CD4-positive, alpha-beta T cell treated with Interleukin-4 for 4 hours (primary cell): ENCODE results near the gene SND1.
"Not testable (repeated sequence)": the region's sequence is repeated elsewhere in the genome, so short reads cannot be mapped to it uniquely, and the experiment has no call there.

Source experiments
- DNase-seq: peaks from one replicate; pipeline ENCODE4 v3.0.0-alpha.2; 2020

The SND1 gene

DNA sequence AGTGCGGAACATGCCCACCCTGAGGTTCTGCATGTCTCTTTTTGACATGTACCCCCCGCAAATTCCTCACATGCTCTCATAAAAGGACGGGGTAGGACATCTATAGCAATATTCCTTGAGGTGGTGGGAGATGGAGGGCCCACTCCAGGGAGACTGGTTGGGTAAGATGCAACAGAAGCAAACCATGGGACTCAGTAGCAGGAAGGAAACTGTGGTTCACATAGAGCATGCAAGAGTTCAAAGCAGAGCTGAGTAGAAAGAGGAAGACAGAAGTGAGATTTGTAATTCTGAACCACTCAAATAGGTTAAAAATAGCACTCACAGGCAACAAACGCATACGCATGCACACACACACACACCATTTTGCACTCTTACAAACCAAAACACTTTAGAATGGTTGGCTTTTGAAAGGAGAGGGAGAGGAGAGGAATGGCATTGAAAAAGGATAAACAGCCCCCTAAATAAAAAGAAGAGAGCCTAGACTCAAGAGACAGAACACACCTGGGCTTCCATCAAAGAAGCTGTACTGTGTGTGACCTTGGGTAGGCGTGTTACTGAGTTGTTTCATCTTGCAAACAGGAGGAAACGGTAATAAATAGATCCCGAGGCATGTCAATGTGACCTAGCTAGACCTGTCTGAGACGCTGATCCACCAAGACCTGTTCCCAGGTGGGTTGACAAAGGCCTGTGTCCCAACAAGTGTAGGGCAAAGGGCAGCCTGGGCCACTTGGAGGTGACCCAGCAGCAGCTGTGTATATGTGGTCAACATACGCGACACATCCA lies 456.8 kb downstream of the SND1 start:
- DNase-seq, result peak; percentile 33

DNA sequence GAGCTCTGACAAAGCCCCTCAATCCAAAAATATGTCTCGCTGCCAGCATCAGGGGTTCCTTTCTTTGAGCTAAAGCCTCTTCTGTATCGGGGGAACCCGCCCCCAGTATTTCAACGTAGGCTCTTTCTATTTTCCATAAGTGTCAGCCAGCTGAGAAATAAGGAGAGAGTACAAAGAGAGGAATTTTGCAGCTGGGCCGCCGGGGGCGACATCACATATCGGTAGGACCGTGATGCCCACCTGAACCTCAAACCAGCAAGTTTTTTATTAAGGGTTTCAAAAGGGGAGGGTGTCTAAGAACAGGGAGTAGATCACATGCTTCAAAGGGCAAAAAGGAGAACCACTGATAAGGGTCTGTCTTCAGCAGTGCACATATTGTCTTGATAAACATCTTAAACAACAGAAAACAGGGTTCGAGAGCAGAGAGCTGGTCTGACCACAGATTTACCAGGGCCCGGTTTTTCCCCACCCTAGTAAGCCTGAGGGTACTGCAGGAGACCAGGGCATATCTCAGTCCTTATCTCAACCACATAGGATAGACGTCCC lies 457.5 kb downstream of the SND1 start:
- DNase-seq, result not testable (repeated sequence)

DNA sequence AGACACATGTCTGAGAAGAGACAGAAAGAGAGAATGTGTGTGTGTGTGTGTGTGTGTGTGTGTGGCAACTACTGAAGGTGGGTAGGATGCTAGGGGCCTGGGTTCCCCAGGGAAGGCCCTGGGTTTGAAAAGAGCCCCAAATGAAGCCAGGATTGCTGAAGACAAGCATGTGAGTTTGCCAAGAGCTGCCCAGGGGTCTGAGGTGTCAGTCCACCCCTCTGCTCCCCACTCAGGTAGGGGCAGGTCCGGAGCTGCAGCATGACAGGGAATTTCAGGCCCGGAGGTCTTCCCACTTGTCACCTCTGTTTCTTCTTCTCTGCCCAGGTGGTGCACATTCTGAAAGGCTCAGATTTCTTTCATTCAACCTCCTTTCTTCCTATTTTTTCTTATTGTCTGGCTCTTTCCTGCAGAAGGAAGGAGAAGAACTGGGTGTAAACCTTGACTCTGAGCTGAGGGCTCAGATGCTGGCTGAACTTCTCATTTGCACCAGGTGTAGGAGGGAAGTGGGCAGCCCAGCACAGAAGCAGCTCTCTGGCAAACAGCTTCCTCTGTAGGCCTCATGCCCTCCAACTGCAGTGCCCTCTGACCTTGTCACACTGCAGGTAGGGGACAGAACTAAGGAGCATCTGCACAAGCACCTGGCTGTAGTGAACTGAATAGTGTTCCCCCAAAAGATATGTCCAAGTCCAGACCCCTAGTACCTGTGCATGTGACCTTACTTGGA lies 458.8 kb downstream of the SND1 start:
- DNase-seq, result no peak

DNA sequence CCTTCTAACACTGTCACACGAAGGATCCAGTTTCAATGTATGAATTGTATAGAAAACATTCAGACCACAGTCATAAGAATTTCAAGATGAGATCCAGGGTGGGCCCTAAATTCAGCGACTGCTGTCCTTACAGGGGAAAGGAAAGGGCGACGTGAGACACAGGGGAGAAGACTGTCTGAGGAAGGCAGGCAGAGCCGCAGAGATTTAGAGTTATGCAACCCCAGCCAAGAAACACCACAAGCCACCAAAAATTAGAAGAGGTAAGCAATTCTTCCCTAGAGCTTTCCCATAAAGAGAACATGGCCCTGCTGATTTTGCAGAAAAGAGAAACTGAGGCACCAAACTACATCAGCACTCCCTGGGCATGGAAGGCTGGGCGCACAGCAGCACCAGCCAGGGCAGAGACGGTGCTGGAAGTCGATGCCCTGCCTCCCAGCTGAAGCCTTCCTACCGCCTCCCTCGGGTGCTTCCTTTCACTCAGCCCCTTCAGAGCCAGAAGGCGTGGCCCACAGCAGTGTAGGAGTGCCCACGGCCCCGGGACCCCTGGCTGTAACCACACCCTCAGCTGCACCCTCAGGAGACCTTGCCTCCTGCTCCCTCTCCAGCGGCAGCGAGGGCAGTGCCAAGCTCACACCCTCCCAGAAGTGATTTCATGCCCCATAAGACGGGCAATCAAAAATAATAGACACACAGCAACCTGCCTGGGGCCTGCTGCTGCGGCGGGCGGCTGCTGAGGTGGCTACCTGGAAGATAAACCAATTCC lies 460.2 kb downstream of the SND1 start:
- no peak for DNase-seq

DNA sequence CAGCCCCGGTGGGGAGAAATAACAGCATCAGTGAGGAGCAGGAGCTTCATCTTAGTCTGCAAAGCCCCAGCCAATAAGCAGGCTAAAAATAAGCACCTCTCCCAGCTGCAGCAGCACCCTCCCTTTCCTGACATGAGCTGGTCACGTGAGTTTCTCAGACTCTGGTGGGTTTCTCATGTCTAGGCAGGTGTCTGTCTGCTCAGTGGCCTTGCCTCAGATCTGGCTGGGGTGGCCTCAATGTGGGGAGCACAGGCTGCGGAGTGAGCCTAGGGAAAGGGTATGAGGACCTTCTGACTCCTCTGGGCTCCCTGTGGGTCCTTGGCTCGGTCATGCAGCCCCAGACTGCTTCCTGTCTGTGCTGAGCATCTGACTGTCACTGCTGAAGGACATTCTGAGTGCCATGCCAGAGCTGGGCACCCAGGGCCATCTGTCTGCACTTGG lies 460.8 kb downstream of the SND1 start:
- no peak for DNase-seq

DNA sequence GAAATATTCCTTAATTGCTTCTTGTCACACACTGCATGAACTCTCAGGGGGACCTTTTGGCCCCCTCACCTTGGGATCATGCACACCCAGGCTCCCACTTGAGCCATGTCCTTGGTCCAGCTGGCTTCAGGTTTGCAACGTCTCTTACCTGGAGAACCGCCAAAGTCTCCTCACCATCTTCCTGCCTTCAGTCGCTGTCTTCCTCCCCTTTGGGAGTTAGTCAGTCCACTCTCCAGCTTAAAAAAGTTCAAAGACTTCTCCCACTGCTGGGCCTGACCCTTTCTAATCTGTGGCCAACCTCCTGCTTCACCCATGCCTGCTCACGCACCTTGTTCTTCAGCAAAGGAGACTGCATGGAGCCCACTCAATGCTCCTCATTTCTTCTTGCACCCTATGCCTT lies 461.8 kb downstream of the SND1 start:
- no peak for DNase-seq

DNA sequence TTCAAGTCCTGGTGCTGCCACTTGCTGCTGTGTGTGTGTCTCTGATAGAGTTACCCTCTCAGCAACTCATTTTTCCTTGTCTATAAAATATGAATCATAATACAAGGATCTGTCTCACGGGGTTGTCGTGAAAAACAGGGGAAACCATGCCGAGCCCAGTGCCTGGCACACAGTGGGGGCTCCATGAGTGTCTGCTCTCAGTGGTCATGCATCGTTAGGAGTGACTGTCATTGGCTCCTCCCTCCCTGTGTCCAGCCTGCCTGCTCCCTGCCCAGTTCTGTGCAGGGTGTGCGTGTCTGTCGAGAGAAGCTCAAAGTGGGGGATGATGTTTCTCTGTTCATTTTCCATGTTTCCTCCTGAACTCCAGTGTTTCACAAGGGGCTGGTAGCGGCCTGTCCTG lies 462.8 kb downstream of the SND1 start:
- DNase-seq, result no peak

DNA sequence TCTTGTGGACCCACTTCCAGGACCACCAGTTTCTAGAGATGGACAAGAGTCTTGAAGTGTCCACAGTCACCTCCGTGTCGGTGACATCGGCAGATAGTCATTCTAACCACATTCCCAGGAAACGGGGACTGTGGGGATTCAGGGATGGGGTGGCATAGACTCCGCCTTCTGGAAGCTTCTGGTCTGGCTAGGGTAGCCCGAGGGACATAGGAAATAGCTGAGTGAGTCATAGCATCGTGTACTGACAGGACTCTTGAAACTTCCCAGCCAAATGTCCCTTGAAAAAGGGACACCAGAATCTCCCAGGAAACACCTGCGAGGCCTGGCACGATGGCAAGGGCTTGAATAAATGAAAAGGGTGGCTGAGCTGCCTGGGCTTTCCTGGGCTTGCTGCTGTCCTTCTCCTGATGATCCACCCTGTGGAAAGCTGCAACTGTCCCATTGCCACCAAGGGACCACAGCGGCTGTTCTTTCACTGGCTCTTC lies 463.4 kb downstream of the SND1 start:
- no peak for DNase-seq

DNA sequence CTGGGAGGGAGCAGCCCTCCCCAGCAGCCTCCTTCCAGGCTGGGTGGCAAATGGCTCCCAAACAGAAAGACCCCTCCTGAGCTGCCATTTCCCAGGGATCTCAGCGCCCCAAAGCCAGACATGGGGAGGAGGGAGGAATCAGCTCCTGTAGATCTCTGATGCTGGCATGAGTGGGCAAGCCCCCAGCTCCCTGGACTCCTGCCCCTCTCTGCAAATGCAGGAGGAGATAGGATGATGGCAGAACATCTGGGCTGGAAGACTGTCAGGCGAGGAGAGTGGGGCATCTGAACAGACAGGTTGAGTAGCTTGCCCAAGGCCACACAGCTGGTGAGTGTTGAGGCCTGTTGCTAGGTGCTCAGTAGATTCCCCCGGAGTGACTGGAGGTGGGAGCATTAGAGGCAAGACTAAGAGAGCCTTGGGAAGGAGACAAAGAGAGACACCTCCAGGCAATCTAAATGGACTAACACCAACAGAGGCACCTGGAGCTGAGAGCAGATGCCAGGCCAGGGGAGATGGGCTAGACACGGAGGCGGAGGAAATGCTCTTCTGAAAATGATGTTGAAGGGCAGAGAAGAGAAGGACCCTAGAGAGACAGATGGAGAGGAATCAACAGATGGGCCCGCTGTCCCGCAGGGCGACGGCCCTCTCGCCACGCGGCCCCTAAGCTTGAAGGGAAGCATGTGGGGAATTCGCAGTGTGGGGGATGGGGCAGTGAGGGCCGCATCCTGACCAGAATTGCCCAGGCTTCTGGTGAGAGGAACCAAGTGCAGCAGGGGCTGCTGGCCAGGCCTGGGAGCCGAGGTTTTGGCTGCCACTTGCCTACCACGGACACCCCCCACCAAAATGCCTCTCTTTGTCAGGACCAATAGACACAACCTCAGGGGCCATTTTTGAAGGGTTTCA lies 464.1 kb downstream of the SND1 start:
- DNase-seq, result no peak

DNA sequence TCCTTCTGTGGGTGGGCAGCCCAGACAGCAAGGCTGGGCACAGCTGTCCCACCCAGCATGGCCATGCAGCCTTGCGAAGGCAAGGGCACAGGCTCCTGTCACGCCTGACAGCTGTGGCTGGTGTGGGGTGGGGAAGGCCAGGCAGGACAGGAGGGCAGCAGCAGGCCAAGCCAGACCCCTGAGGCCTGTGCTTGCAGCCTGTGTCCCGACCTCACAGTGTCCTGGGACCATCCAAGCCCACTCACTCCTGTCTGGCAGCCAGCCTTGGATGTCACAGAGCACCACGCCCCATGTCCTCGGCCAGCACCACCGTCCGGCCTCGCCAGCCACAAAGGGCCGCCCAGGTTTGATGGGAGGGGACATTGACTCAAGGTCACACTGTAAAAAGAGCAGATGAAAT lies 464.7 kb downstream of the SND1 start:
- DNase-seq, result no peak

DNA sequence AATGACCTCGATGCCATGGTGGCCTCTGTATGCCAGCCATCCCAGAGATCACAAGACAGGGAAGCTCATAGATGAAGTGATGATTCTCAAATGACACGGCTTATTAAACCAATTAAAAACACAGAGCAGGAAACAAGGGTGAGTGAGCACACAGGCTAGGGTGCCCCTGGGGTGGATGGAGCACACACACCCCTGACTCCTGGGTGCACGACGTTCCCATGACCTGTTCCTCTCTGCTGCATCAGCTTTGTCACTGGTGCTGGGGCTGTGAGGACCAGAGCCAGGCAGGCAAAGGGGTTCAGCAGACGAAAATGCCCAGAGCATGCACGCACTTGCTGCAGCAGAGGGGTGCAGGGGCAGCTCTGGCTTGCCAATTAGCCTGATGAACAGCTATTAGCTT lies 465.7 kb downstream of the SND1 start:
- no peak for DNase-seq

DNA sequence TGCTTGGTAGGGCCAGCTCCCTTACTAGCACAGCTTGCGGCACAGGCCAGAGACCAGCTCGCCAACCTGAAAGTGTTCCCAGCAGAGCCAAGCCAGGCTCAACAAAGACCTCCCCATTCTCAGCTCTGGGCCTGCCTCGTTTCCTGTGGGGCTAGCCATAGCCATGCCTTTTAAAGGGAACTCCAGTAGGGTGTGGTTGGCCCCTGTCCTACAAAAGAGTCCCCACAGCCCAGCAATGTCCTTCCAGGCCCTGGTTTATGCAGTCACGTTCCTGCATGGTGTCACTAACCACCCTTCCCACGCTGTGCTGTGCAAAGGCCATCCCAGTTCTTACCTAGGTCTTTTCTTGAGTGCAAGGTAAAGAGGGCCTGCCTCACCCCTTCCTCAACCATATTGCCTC lies 467.0 kb downstream of the SND1 start:
- no peak for DNase-seq

DNA sequence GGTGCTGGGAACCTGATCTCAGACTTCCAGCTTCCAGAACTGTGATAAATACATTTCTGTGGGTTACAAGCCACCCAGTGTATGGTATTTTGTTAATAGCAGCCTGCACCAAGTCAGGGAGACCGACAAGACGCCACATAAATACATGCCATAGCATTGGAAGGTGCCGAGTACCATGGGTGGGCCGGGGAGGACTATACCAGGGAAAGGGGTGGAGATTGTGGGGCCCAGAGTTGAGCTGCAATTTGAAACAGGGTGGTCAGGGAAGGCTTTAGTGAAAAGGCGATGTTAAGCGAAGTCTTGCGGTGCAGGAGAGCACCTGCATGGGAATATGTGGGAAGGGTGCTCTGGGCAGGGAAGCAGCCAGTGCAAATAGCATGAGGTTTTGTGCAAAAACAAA lies 468.1 kb downstream of the SND1 start:
- no peak for DNase-seq

DNA sequence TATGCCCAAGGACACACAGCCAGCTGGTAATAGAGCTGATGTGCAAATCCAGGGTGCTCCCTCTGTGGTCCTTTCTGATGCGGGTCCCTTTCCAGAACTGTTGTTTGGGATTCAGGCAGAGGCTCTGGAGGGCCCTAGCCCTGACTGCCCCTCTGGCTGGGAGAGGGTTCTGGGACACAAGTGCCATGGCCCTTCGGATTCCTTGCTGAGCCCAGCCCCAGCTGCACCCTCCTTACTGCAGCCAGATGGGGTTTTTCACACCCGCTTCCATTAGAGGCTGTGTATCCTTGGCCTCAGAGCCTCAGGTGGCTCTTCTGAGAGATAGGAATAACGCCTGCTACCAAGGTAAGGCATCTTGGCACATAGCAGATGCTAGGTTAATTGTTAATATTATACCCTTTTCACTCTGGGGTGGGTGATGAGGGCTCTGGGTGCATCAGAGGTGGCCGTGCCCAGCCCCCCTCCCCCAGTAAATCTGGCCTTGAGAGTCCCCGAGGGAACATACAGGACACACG lies 469.0 kb downstream of the SND1 start:
- DNase-seq, result no peak

DNA sequence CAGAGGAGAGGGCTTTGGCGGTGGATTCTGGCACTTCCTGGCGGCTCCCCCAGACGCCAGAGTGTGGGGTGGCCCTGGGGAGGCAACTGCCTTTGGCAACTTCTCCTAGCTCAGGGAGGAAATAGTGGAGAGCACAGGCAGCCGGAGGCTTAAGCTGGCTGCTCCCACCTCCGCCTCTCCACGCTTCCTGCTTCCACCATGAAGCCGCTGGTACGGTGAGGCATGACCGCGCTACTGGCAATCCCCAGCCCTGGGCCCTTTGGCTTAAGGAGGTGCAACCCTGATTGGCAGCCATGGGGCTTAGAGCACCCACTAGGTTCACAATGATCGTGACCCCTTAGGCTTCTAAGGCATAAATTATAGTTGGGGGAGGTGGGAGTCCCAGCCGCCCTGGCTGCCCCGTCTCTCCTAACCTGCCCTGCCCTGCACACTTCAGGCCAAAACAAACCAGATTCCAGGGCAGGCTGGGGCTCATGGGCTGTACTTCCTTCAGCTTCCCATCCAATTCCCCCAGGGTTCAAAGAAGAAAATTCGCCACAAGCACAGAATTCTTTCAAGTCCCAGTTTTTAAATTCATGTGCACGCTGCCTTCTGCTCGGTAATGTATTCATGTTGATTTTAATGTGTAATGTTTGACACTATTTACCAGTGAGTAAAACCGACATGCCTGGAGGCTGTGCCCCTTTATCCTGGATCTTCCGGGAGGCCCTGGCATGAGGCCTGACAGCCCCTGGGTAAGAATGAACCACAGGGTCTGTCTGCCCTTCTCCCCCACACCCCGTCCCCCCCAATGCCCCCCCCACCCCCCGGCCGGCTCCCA lies 469.9 kb downstream of the SND1 start:
- no peak for DNase-seq

DNA sequence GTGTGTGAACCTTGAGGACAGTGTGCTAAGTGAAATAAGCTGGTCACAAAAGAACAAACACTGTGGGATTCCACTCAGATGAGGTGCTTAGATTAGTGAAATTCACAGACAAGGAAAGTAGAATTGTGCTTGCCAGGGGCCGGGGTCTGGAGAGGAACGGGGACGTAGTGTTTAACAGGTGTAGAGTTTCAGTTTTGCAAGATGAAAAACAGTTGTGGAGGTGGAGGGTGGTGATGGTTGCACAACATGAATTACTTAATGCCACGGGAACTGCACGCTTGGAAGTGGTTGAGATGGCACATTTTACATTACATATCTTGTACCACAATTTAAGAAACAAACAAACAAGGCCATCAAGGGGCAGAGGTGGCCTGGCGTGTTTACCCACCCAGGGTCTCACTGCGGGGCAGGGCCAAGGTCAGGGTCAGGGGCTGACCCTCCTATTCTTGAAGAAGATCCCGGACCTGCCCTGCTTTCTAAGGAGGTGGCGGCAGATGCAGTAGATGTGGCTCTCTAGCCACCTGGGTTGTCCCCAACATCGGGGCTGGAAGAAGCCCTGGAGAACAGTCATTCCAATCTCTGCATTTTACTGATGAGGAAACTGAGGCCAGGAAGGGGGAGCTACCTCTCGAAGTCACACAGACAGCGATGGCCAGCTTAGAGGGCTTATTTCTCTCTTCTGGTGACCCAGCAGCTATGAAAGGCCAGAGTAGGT lies 470.7 kb downstream of the SND1 start:
- no peak for DNase-seq

DNA sequence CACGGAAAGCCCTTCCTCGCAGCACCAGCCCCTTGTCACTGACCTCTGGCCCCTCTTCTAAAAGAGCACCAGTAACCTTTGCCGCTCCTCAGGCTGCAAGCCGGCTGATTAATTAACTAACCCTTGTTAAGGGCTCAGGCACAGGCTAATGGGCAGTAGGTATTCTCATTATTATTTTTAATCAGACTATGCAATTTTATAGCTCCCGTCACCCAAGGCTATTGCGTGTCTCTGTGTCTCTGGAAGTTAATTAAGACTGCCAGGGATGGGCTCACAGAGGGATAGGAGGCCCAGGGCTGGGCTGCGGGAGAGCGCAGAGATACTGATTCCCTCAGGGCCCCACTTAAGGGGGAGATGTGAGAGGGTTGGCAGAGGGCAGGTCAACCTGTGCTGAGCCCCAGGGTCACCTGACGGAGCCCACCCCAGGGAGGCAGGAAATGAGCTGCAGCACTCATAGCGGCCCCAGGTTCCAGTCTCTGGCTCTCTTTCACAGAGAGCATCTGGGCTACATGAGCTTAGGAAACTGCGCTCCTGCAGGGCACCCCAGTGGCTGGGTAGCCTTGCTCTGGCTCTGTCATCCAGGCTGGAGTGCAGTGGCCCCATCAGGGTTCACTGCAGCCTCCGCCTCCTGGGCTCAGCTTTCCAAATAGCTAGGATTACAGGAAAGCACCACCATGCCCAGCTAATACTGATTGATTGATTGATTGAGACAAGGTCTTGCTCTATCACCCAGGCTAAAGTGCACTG lies 471.5 kb downstream of the SND1 start:
- DNase-seq, result no peak

DNA sequence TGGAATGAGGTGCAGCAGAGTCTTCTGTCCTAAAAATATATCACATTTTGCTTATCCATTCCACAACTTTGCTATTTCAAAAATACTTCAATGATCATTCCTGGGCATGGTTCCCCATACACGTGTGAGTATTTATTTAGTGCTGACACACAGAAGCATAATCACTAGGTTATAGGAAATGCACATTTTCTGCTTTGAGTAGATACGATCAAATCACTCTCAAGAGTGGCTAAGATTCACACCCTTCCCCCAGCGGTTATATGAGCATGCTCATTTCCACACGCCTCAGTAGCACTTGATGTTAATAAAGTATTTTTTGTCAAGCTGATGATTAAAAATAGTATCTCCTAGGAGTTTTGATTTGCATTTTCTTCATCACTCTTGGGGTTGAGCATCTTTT lies 472.8 kb downstream of the SND1 start:
- peak; percentile 10 for DNase-seq

DNA sequence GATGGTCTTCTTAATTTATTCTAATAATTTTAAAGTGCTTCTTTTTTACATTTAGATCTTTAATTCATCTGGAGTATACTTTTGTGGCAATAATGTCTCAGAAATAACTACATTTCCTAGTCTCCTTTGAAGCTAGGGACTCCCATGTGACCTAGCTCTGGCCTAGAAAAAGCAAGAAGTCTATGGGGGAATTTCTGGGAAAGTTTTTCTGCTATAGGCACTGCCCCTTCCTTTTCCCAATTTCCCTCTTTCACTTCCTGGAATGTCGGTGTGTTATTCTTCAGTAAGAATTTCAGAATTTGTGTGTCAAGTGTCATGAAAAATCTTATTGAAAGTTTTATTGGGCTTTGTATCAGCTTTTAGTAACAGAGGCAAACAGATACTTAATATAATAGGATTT lies 473.8 kb downstream of the SND1 start:
- no peak for DNase-seq

DNA sequence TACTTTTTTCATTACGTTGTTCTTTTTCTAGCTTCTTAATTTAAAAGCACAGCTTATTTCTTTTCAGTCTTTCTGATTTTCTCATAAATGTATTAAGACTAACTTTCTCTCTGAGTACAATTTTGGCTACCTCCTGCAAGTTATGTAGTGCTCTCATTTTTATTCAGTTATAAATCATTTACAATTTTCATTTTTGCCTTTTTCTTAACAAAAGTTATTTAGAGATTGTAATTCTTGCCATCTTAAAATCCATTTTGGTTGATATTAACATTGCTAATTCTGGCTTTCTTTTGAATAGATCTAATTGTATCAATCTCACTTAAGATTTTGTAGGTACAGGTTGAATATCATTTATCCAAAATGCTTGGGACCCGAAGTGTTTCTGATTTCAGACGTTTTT lies 476.4 kb downstream of the SND1 start:
- no peak for DNase-seq
